K562 (cell line): ENCODE results near the gene UFSP2. TPM values are rescaled to one million over a fixed set of nuclear protein-coding genes. Genes with fewer than 3 reads are reported as not detected.
A peak's percentile ranks its signal among the peaks of the same experiment; 100 is the strongest.

Experiments used
- BHLHE40 ChIP-seq: IDR thresholded peaks from 2 replicates; pipeline ENCODE4 v1.6.1; 2011; ENCODE audit warnings: low read length, improper control_type of control experiment
- ETV5 ChIP-seq: sonication (generic); formaldehyde crosslinking; IDR thresholded peaks from 2 replicates; pipeline ENCODE4 v1.4.0; 2020; ENCODE audit warnings: low read depth, mild to moderate bottlenecking, missing genetic modification reagents
- ILK ChIP-seq: fragments of 450-650 bp; IDR thresholded peaks from 2 replicates; pipeline ENCODE4 v1.6.1; 2016; ENCODE audit warnings: missing genetic modification characterization, low read depth, mild to moderate bottlenecking, missing compliant biosample characterization, moderate library complexity, borderline replicate concordance
- RB1 ChIP-seq: fragments of 450-650 bp; IDR thresholded peaks from 2 replicates; pipeline ENCODE4 v1.6.1; 2017; ENCODE audit warnings: low read depth, mild to moderate bottlenecking
- RBM34 ChIP-seq: fragments of 200-400 bp; formaldehyde crosslinking; IDR thresholded peaks from 2 replicates; pipeline ENCODE4 v1.6.1; 2018; ENCODE audit warnings: low read length, borderline replicate concordance; ENCODE audit not compliant: insufficient read depth
- SMARCC2 ChIP-seq: fragments of 450-650 bp; IDR thresholded peaks from 2 replicates; pipeline ENCODE4 v1.6.1; 2017; ENCODE audit warnings: antibody characterized with exemption, moderate library complexity, mild to moderate bottlenecking, low read depth
- SMARCE1 ChIP-seq: fragments of 450-650 bp; IDR thresholded peaks from 2 replicates; pipeline ENCODE4 v1.7.1; 2016; ENCODE audit warnings: mild to moderate bottlenecking
- TBP ChIP-seq: optimal IDR thresholded peaks from 2 replicates; pipeline ENCODE3; 2011; ENCODE audit warnings: low read depth, low read length, improper control_type of control experiment
- ZNF175 ChIP-seq: fragments of 200-800 bp; sonication (Bioruptor generic); IDR thresholded peaks from 2 replicates; pipeline ENCODE4 v1.6.1; 2016; ENCODE audit warnings: low read depth, mild to moderate bottlenecking, missing genetic modification characterization, missing compliant biosample characterization
- polyA plus RNA-seq, 8 experiments: library from polyadenylated mRNA; depleted of rRNA in 4 of 8; stranded (reverse) in 5 of 8; unstranded in 3 of 8; fragments of >200 nt; fragmentation: Nextera tagmentation in 2 of 8; fragmentation: Illumina TruSeq in 1 of 8; extraction: Ambion mirVana in 2 of 8; extraction: Trizol in 1 of 8; gene quantifications; 2 replicates each; pipeline versions ENCODE4 v1.2.1 to v1.2.3, GENCODE V29; 2011 to 2014; ENCODE audit warnings: inconsistent platforms in 1 of 8, missing spikeins in 1 of 8
- total RNA-seq, 7 experiments: library from RNA; depleted of rRNA in 6 of 7; stranded (reverse); fragments of >200 nt in 6 of 7; fragmentation: Illumina TruSeq in 2 of 7; extraction: Trizol in 2 of 7; gene quantifications; 2 replicates each; pipeline versions ENCODE4 v1.2.1 to v1.2.3, GENCODE V29; 2011 to 2021; ENCODE audit warnings: low replicate concordance in 1 of 7
- TF ChIP-seq, protein P1 (sequence below): fragments of 450-650 bp; IDR thresholded peaks from 2 replicates; pipeline ENCODE4 v1.6.1; 2016; ENCODE audit warnings: low read depth
- TF ChIP-seq, protein P2 (sequence below): fragments of 250-450 bp; sonication (Bioruptor Pico); IDR thresholded peaks from 2 replicates; pipeline ENCODE4 v1.4.0; 2020
- TF ChIP-seq, protein P3 (sequence below), 2 experiments: fragments of 450-650 bp; conservative IDR thresholded peaks; 2 replicates each; pipeline ENCODE4 v1.6.1; 2017; ENCODE audit warnings: mild to moderate bottlenecking in 2 of 2, moderate library complexity in 2 of 2

UFSP2 gene
- total and polyA plus RNA-seq, 9 of the 15 experiments (the other 6 are each of a cell fraction or from before 2014, with no cell fraction given): 20.1 to 55.8 (median 26.6) TPM

DNA sequence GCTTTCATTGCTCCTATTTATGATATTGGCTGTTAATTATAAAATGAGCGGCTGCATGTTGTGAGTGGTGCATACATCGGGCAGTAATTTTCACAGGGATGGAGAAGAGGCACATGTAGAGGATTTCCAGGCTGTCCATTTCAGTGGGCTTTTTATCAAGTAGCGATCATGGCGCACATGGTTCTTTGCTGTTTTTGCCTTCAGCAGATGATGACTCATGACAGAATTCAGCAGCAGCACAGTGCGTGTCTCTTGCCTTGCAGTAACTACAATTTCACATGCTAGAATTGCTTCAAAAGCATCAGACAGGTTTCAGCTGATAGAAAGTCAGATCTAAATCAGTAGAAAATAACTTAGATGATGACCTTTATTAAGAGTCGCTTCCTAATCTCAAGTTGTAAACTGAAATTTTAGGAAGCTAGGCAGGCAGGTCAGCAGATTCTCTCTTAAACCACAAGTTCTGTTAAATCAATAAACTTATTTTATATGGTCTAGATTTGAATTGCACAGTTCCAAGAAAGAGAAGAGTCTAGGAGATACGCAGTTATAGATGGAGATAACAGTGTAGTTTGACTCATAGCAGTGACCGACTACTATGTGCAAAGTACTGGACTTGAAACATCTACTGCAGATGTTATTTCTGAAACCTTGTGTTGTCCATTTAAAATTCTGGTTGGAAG, 65.9 kb downstream of the UFSP2 start (continued):
- TF ChIP-seq, protein P1, sequence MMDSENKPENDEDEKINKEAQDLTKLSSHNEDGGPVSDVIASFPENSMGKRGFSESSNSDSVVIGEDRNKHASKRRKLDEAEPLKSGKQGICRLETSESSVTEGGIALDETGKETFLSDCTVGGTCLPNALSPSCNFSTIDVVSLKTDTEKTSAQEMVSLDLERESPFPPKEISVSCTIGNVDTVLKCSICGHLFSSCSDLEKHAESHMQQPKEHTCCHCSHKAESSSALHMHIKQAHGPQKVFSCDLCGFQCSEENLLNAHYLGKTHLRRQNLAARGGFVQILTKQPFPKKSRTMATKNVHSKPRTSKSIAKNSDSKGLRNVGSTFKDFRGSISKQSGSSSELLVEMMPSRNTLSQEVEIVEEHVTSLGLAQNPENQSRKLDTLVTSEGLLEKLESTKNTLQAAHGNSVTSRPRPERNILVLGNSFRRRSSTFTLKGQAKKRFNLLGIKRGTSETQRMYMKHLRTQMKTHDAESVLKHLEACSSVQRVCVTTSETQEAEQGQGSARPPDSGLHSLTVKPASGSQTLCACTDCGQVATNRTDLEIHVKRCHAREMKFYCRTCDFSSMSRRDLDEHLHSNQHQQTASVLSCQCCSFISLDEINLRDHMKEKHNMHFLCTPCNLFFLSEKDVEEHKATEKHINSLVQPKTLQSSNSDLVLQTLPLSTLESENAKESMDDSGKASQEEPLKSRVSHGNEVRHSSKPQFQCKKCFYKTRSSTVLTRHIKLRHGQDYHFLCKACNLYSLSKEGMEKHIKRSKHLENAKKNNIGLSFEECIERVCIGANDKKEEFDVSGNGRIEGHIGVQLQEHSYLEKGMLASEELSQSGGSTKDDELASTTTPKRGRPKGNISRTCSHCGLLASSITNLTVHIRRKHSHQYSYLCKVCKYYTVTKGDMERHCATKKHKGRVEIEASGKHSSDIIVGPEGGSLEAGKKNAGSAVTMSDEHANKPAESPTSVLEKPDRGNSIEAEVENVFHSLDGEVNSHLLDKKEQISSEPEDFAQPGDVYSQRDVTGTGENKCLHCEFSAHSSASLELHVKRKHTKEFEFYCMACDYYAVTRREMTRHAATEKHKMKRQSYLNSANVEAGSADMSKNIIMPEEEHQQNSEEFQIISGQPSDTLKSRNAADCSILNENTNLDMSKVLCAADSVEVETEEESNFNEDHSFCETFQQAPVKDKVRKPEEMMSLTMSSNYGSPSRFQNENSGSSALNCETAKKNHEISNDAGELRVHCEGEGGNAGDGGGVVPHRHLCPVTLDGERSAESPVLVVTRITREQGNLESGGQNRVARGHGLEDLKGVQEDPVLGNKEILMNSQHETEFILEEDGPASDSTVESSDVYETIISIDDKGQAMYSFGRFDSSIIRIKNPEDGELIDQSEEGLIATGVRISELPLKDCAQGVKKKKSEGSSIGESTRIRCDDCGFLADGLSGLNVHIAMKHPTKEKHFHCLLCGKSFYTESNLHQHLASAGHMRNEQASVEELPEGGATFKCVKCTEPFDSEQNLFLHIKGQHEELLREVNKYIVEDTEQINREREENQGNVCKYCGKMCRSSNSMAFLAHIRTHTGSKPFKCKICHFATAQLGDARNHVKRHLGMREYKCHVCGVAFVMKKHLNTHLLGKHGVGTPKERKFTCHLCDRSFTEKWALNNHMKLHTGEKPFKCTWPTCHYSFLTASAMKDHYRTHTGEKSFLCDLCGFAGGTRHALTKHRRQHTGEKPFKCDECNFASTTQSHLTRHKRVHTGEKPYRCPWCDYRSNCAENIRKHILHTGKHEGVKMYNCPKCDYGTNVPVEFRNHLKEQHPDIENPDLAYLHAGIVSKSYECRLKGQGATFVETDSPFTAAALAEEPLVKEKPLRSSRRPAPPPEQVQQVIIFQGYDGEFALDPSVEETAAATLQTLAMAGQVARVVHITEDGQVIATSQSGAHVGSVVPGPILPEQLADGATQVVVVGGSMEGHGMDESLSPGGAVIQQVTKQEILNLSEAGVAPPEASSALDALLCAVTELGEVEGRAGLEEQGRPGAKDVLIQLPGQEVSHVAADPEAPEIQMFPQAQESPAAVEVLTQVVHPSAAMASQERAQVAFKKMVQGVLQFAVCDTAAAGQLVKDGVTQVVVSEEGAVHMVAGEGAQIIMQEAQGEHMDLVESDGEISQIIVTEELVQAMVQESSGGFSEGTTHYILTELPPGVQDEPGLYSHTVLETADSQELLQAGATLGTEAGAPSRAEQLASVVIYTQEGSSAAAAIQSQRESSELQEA: no peak
- TF ChIP-seq, protein P2, sequence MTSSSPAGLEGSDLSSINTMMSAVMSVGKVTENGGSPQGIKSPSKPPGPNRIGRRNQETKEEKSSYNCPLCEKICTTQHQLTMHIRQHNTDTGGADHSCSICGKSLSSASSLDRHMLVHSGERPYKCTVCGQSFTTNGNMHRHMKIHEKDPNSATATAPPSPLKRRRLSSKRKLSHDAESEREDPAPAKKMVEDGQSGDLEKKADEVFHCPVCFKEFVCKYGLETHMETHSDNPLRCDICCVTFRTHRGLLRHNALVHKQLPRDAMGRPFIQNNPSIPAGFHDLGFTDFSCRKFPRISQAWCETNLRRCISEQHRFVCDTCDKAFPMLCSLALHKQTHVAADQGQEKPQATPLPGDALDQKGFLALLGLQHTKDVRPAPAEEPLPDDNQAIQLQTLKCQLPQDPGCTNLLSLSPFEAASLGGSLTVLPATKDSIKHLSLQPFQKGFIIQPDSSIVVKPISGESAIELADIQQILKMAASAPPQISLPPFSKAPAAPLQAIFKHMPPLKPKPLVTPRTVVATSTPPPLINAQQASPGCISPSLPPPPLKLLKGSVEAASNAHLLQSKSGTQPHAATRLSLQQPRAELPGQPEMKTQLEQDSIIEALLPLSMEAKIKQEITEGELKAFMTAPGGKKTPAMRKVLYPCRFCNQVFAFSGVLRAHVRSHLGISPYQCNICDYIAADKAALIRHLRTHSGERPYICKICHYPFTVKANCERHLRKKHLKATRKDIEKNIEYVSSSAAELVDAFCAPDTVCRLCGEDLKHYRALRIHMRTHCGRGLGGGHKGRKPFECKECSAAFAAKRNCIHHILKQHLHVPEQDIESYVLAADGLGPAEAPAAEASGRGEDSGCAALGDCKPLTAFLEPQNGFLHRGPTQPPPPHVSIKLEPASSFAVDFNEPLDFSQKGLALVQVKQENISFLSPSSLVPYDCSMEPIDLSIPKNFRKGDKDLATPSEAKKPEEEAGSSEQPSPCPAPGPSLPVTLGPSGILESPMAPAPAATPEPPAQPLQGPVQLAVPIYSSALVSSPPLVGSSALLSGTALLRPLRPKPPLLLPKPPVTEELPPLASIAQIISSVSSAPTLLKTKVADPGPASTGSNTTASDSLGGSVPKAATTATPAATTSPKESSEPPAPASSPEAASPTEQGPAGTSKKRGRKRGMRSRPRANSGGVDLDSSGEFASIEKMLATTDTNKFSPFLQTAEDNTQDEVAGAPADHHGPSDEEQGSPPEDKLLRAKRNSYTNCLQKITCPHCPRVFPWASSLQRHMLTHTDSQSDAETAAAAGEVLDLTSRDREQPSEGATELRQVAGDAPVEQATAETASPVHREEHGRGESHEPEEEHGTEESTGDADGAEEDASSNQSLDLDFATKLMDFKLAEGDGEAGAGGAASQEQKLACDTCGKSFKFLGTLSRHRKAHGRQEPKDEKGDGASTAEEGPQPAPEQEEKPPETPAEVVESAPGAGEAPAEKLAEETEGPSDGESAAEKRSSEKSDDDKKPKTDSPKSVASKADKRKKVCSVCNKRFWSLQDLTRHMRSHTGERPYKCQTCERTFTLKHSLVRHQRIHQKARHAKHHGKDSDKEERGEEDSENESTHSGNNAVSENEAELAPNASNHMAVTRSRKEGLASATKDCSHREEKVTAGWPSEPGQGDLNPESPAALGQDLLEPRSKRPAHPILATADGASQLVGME (CRISPR knock-in tag): no peak
- TF ChIP-seq SMARCC2 (peak; percentile 72; the same call in 1 of the 2 replicates), RBM34 (no peak), TBP (no peak), ZNF175 (CRISPR knock-in tag) (no peak), BHLHE40 (0 out of 2 replicates have a peak, but pooled peaks have one; percentile 41), ILK (tag) (no peak), SMARCE1 (peak; percentile 83), RB1 (no peak), ETV5 (no peak)
- TF ChIP-seq, protein P3, sequence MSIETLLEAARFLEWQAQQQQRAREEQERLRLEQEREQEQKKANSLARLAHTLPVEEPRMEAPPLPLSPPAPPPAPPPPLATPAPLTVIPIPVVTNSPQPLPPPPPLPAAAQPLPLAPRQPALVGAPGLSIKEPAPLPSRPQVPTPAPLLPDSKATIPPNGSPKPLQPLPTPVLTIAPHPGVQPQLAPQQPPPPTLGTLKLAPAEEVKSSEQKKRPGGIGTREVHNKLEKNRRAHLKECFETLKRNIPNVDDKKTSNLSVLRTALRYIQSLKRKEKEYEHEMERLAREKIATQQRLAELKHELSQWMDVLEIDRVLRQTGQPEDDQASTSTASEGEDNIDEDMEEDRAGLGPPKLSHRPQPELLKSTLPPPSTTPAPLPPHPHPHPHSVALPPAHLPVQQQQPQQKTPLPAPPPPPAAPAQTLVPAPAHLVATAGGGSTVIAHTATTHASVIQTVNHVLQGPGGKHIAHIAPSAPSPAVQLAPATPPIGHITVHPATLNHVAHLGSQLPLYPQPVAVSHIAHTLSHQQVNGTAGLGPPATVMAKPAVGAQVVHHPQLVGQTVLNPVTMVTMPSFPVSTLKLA (conservative IDR thresholded peaks at IDR 0.05): peak; percentile 79 to 87
